Colonic mucosa (tissue), 4 donors: ENCODE measurements around the gene ATG4D. TPM values are rescaled to one million over a fixed set of nuclear protein-coding genes. Genes with fewer than 3 reads are reported as not detected.

Experiments
- DNase-seq: peaks from one replicate; pipeline ENCODE4 v3.0.0-alpha.2; 2020
- H3K27ac ChIP-seq: fragments of 200-600 bp; one replicate; pipeline ENCODE4 v1.8.0; 2021
- H3K27me3 ChIP-seq: fragments of 200-600 bp; one replicate; pipeline ENCODE4 v1.8.0; 2021
- H3K36me3 ChIP-seq: fragments of 200-600 bp; one replicate; pipeline ENCODE4 v1.8.0; 2021
- H3K4me1 ChIP-seq: fragments of 200-600 bp; one replicate; pipeline ENCODE4 v1.8.0; 2021; ENCODE audit warnings: mild to moderate bottlenecking
- H3K4me3 ChIP-seq: fragments of 200-600 bp; one replicate; pipeline ENCODE4 v1.8.0; 2021
- H3K9ac ChIP-seq, 2 donors: one replicate each; pipeline ENCODE4 v1.7.0; 2013; ENCODE audit warnings: control low read depth in 2 of 2, low read depth in 2 of 2, low read length in 2 of 2
- H3K9me3 ChIP-seq: fragments of 200-600 bp; one replicate; pipeline ENCODE4 v1.8.0; 2021
- intact Hi-C: fragments of 100-400 bp; cut with DNase I; formaldehyde crosslinking; loops from one replicate; pipeline ENCODE4 v1.14.1; 2022
- total RNA-seq, 2 donors: library from RNA; stranded (reverse); fragmentation: NEBNext Ultra II Directional in 1 of 2; extraction: Animal tissue kit (Norgen Biotek cat#: 25700) in 1 of 2; gene quantifications; one replicate each; pipeline ENCODE4 v1.2.1, GENCODE V29; 2021
- TF ChIP-seq, protein P1 (sequence below): fragments of 200-600 bp; IDR thresholded peaks from one replicate; pipeline ENCODE4 v1.8.0; 2022; ENCODE audit warnings: antibody characterized with exemption, mild to moderate bottlenecking
- donor health status: healthy.
- donor health status: DM: no; HTN: no; CAD: no.
- donor health status: DM: no; HTN: no; CAD: no.

The ATG4D gene
- total RNA-seq, 2 donors from 2014 or later, result 69.0 to 89.9 TPM

DNA sequence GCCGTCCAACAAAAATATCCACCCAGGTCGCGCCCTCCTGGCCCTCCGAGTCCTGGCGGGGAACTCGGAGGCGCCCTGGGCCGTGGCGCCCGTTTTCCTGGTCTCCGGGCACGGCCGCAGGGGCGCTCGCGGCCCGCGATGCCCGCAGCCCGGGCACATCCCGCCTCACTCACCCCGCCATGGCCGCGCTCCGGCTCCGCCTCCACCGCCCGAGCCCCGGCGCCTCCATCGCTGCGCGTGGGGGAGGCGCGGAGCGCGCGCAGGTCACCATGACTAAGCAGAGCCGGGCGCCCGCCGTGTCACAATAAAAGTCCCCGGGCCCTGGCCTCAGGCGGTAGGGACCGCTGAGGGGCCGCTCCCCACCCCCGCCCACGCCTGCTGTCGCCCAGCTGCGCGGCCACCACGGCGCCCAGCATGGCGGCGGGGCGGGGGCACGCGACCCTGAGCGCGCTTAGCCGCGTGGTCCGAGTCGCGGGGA, 41.1 kb upstream of the ATG4D start:
- Histone ChIP-seq H3K4me1 (peaks cover 15% of the 10 kb centered on the region), H3K27ac (peak overlapping the region; percentile 97), H3K9ac (peak overlapping the region; percentile 97 to 98), H3K27me3 (no peaks in the 10 kb centered on the region), H3K36me3 (peaks cover 4% of the 10 kb centered on the region), H3K4me3 (peak overlapping the region; percentile 87), H3K9me3 (no peaks in the 10 kb centered on the region)
- TF ChIP-seq, protein P1, sequence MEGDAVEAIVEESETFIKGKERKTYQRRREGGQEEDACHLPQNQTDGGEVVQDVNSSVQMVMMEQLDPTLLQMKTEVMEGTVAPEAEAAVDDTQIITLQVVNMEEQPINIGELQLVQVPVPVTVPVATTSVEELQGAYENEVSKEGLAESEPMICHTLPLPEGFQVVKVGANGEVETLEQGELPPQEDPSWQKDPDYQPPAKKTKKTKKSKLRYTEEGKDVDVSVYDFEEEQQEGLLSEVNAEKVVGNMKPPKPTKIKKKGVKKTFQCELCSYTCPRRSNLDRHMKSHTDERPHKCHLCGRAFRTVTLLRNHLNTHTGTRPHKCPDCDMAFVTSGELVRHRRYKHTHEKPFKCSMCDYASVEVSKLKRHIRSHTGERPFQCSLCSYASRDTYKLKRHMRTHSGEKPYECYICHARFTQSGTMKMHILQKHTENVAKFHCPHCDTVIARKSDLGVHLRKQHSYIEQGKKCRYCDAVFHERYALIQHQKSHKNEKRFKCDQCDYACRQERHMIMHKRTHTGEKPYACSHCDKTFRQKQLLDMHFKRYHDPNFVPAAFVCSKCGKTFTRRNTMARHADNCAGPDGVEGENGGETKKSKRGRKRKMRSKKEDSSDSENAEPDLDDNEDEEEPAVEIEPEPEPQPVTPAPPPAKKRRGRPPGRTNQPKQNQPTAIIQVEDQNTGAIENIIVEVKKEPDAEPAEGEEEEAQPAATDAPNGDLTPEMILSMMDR, result no peak
- DNase-seq, result peak; percentile 92
- intact Hi-C loops, result no loop called here

DNA sequence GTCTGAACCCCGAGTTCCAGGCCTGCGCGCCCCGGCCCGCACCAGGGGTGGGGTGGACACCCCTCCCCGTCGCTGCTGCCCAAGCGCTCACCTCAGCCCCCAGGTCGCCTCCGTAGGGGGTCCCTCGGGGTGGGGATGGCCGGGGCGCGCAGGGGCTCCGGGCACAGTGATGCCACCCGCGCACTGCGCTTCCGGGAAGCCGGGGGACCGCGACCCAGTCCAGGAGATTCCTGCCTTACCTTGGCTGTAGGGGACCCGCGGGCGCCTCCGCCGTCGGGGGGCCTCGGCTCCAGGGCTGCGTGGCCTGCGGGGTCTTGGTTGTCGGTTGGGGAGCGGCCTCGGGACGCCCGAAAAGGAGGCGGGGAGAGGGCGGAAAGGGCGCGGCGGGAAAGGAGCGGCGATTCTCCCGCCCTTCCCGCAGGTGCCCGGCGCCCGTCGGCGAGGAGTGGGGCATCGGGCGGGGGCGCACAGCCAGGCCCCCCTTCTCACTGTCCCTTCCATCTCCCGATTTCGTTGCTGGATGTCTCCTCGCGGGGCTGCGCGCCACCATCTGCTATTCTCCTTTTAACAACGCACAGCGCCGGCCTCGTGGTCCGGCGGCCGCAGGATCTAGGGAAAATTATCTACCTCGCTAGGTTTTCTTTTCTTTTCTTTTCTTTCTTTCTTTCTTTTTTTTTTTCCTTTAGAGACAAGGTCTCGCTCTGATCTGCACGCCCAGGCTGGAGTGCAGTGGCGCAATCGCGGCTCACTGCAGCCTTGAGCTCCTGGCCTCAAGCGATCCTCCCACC, 40.5 kb upstream of the ATG4D start, which contains the start of gene KEAP1:
Gene KEAP1 (minus strand): TSS at position 355 of the 788 bp plus-strand sequence. CDS start 3,323 bp downstream, outside the sequence.
- peak; percentile 68 for DNase-seq
- H3K9me3 ChIP-seq, result no peaks in the 10 kb centered on the region
- peak within 1 kb of the TSS; percentile 97 for H3K27ac ChIP-seq
- peak within 1 kb of the TSS; percentile 87 for H3K4me3 ChIP-seq
- peaks cover 4% of the 10 kb centered on the region for H3K36me3 ChIP-seq
- intact Hi-C loops, result no loop called here
- no peaks in the 10 kb centered on the region for H3K27me3 ChIP-seq
- peak within 1 kb of the TSS; percentile 97 to 98 for H3K9ac ChIP-seq
- H3K4me1 ChIP-seq, result peaks cover 15% of the 10 kb centered on the region
- TF ChIP-seq, protein P1, result no peak

DNA sequence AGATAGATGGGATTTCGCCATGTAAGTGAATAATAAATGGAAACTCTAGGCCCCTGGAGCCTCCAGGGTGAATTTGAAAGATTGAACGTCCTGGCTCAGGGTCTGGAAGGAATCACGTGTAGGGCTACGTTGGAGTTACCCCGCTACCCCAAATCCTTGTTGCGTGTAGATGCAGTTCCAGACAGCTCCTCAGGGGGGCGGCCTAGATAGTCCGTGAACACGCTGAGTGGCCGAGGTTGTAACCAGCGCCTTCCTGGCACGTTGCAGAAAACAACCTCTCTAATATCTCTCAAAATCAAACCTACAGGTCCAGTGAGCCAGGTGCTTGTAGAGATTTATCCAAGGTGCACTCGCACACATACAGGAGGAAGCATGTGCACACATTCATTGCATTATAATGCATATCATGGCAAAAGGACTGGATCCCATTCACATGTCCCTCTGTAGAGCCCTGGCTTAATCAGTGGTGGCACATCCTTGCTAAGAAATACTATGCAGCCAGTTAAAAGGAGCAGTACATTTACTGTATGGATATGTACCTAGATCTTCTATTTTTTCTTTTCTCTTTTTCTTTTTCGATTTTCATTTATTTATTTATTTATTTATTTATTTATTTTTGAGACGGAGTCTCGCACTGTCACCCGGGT, 38.0 kb upstream of the ATG4D start:
- Histone ChIP-seq H3K27me3 (peaks cover 5% of the 10 kb centered on the region), H3K36me3 (no peaks in the 10 kb centered on the region), H3K4me1 (peaks cover 8% of the 10 kb centered on the region), H3K4me3 (no peak overlapping the region), H3K9me3 (no peaks in the 10 kb centered on the region), H3K9ac (no peak overlapping the region), H3K27ac (no peak overlapping the region)
- peak; percentile 87 for DNase-seq
- intact Hi-C loops, result no loop called here
- TF ChIP-seq, protein P1, result peak; percentile 85

DNA sequence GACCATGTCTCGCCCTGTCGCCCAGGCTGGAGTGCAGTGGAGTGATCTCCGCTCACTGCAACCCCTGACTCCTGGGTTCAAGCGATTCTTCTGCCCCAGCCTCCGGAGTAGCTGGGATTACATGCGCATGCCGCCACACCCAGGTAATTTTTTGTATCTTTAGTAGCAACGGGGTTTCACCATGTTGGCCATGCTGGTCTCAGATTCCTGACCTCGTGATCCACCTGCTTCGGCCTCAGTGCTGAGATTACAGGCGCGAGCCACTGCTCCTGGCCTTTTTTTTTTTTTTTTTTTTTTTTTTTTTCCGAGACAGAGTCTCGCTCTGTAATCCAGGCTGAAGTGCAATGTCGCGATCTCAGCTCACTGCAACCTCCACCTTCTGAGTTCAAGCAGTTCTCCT, 35.7 kb upstream of the ATG4D start:
- no peak overlapping the region for H3K4me3 ChIP-seq
- peaks cover 8% of the 10 kb centered on the region for H3K27me3 ChIP-seq
- TF ChIP-seq, protein P1, result no peak
- DNase-seq, result no peak
- intact Hi-C loops, result no loop called here
- no peaks in the 10 kb centered on the region for H3K36me3 ChIP-seq
- peaks cover 2% of the 10 kb centered on the region for H3K4me1 ChIP-seq
- H3K9me3 ChIP-seq, result no peaks in the 10 kb centered on the region
- no peak overlapping the region for H3K9ac ChIP-seq
- H3K27ac ChIP-seq, result no peak overlapping the region

DNA sequence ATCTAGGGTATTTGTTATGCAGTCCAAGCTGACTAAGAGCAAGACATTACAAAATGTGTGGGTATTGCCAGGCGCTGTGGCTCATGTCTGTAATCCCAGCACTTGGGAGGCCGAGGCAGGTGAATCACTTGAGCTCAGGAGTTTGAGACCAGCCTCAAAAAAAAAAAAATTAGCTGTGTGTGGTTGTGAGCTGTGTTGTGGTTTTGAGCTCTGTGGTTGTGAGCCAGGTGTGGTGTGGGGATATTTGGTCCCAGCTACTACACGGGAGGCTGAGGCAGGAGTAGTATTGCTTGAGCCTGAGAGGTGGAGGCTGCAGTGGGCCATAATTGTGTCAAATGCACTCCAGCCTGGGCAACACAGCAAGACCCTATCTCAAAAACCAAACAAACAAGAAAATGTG, 35.0 kb upstream of the ATG4D start:
- Histone ChIP-seq H3K9me3 (no peaks in the 10 kb centered on the region), H3K27me3 (peaks cover 15% of the 10 kb centered on the region), H3K9ac (no peak overlapping the region), H3K4me1 (peaks cover 2% of the 10 kb centered on the region), H3K36me3 (no peaks in the 10 kb centered on the region), H3K27ac (no peak overlapping the region), H3K4me3 (no peak overlapping the region)
- intact Hi-C loops, result no loop called here
- TF ChIP-seq, protein P1, result no peak
- DNase-seq, result no peak
